AG10803 (cell line): Measurements from ENCODE around the gene LILRB3.
"Not testable (repeated sequence)": the region's sequence is repeated elsewhere in the genome, so short reads cannot be mapped to it uniquely, and the experiment has no call there.

ENCODE experiments used
- DNase-seq: peaks from one replicate; pipeline ENCODE4 v3.0.0; 2010; ENCODE audit warnings: low read depth
- H3K4me3 ChIP-seq: 2 replicates; pipeline ENCODE4 v1.5.1; 2011; ENCODE audit warnings: mild to moderate bottlenecking, low read length, control low read depth
- CTCF ChIP-seq: conservative IDR thresholded peaks from 2 replicates; pipeline ENCODE4 v1.5.1; 2011; ENCODE audit warnings: mild to moderate bottlenecking, low read length, control low read depth, inconsistent platforms

LILRB3 gene

GRCh38 chr19:54188215-54188871 is 34.5 kb downstream of the LILRB3 start:
- peak; percentile 30 for DNase-seq
- no peak for TF ChIP-seq CTCF
- peak overlapping the region; percentile 72 for H3K4me3 ChIP-seq

- no peak overlapping the region for H3K4me3 ChIP-seq
- no peak for TF ChIP-seq CTCF
- no peak for DNase-seq
These were observed 35.8 kb downstream of the LILRB3 start for GRCh38 chr19:54186934-54187381.

GRCh38 chr19:54186351-54186750 is 36.5 kb downstream of the LILRB3 start:
- no peak for TF ChIP-seq CTCF
- no peak for DNase-seq

GRCh38 chr19:54183431-54183830 is 39.4 kb downstream of the LILRB3 start:
- no peak for DNase-seq
- no peak for TF ChIP-seq CTCF

More at GRCh38 chr19:54186351-54186750, 36.5 kb downstream of the LILRB3 start:
- no peak overlapping the region for H3K4me3 ChIP-seq

GRCh38 chr19:54181894-54182293 is 40.9 kb downstream of the LILRB3 start:
- not testable (repeated sequence) for H3K4me3 ChIP-seq, DNase-seq

More at GRCh38 chr19:54183431-54183830, 39.4 kb downstream of the LILRB3 start:
- H3K4me3 ChIP-seq = no peak overlapping the region

- TF ChIP-seq CTCF = no peak
- no peak for DNase-seq
- H3K4me3 ChIP-seq = no peak overlapping the region
These were observed 42.1 kb downstream of the LILRB3 start for GRCh38 chr19:54180691-54181091.

GRCh38 chr19:54179921-54180461 is 42.8 kb downstream of the LILRB3 start:
- H3K4me3 ChIP-seq = no peak overlapping the region
- TF ChIP-seq CTCF = no peak
- DNase-seq = no peak
